Esophagus muscularis mucosa (tissue), 4 donors: ENCODE data around the gene ZBTB16. TPM values are rescaled to one million over a fixed set of nuclear protein-coding genes. Genes with fewer than 3 reads are reported as not detected.

Experiments
- DNase-seq: peaks from one replicate; pipeline ENCODE4 v3.0.0-alpha.2; 2017; ENCODE audit errors: extremely low spot score
- H3K27ac ChIP-seq, 4 donors: fragments of 200-600 bp; sonication (generic); replicated peaks in 1 of 4; 1 replicate in 3 of 4; 2 replicates in 1 of 4; pipeline ENCODE4 v1.5.1; 2016 to 2019; ENCODE audit warnings: mild to moderate bottlenecking in 1 of 4
- H3K27me3 ChIP-seq, 4 donors: fragments of 200-600 bp; sonication (generic); one replicate each; pipeline versions ENCODE4 v1.5.1 to v1.6.0; 2016 to 2019
- H3K36me3 ChIP-seq, 4 donors: fragments of 200-600 bp; sonication (generic); one replicate each; pipeline ENCODE4 v1.5.1; 2016 to 2019
- H3K4me1 ChIP-seq, 4 donors: fragments of 200-600 bp; sonication (generic); one replicate each; pipeline ENCODE4 v1.5.1; 2016 to 2019
- H3K4me3 ChIP-seq, 4 donors: fragments of 200-600 bp; sonication (generic); 1 replicate in 2 of 4; 2 replicates in 2 of 4; pipeline ENCODE4 v1.5.1; 2016 to 2019; ENCODE audit warnings: mild to moderate bottlenecking in 4 of 4, moderate library complexity in 1 of 4
- H3K9me3 ChIP-seq, 4 donors: fragments of 200-600 bp; sonication (generic); 1 replicate in 3 of 4; 2 replicates in 1 of 4; pipeline ENCODE4 v1.5.1; 2016 to 2019
- EP300 ChIP-seq: sonication (generic); formaldehyde crosslinking; IDR thresholded peaks from one replicate; pipeline ENCODE4 v1.6.1; 2017; ENCODE audit warnings: antibody characterized with exemption
- POLR2A ChIP-seq: fragments of 450-650 bp; IDR thresholded peaks from one replicate; pipeline ENCODE4 v1.6.1; 2017; ENCODE audit warnings: antibody characterized with exemption, moderate library complexity, mild to moderate bottlenecking, low read depth
- POLR2AphosphoS5 ChIP-seq, 2 donors: sonication (generic); formaldehyde crosslinking; IDR thresholded peaks; one replicate each; pipeline ENCODE4 v1.6.1; 2017; ENCODE audit warnings: antibody characterized with exemption in 2 of 2
- WGBS: methylation state at CpG from one replicate; pipeline ENCODE4 v1.1.5; 2018; 5-methylcytosine and 5-hydroxymethylcytosine counted together
- intact Hi-C: fragments of 100-400 bp; cut with DNase I; formaldehyde crosslinking; loops from one replicate; pipeline ENCODE4 v1.15.1; 2023
- total RNA-seq, 4 donors: library from RNA; depleted of rRNA; stranded (reverse); fragments of >200 nt; gene quantifications; one replicate each; pipeline versions ENCODE4 v1.1.0 to v1.2.1, GENCODE V29; 2016
- TF ChIP-seq, protein P1 (sequence below), 3 experiments: fragments of 200-600 bp in 2 of 3; fragments of 450-650 bp in 1 of 3; sonication (generic) in 2 of 3; IDR thresholded peaks; one replicate each; pipeline ENCODE4 v1.5.1; 2017 to 2019; ENCODE audit warnings: antibody characterized with exemption in 3 of 3, mild to moderate bottlenecking in 2 of 3, moderate library complexity in 1 of 3

ZBTB16 gene
- total RNA-seq, 4 donors from 2014 or later: 175 to 319 (median 222) TPM

DNA sequence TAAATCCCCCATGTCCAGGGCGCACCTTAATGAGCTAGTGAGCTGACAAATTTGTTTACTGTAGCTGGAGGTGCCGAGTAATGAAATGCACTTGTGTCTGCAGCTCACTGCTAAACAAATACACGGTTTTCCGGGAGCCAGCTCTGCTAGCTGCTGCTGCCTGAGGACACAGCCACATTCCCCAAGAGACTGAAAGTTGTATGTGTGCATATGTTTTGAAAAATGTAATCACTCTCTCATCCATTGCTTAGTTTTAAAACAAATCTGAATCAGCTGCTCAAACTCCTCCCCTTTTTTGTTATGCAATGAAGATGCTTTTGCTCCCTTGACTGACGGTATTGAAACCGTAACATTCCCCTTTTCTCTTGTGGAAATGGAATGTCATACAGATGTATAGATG lies 174.2 kb downstream of the ZBTB16 start:
- Histone ChIP-seq H3K27ac (no peak overlapping the region), H3K4me1 (peaks cover 88 to 96% (median 94%) of the 10 kb centered on the region in 4 donors), H3K36me3 (peaks cover 0 to 52% (median 27%) of the 10 kb centered on the region in 4 donors), H3K4me3 (no peak overlapping the region), H3K27me3 (no peaks in the 10 kb centered on the region), H3K9me3 (no peaks in the 10 kb centered on the region)
- no peak for DNase-seq
- intact Hi-C loops: no loop called here
- TF ChIP-seq POLR2AphosphoS5 (IDR thresholded peaks at IDR 0.05) (no peak), EP300 (no peak), POLR2A (no peak)
- TF ChIP-seq, protein P1, sequence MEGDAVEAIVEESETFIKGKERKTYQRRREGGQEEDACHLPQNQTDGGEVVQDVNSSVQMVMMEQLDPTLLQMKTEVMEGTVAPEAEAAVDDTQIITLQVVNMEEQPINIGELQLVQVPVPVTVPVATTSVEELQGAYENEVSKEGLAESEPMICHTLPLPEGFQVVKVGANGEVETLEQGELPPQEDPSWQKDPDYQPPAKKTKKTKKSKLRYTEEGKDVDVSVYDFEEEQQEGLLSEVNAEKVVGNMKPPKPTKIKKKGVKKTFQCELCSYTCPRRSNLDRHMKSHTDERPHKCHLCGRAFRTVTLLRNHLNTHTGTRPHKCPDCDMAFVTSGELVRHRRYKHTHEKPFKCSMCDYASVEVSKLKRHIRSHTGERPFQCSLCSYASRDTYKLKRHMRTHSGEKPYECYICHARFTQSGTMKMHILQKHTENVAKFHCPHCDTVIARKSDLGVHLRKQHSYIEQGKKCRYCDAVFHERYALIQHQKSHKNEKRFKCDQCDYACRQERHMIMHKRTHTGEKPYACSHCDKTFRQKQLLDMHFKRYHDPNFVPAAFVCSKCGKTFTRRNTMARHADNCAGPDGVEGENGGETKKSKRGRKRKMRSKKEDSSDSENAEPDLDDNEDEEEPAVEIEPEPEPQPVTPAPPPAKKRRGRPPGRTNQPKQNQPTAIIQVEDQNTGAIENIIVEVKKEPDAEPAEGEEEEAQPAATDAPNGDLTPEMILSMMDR (IDR thresholded peaks at IDR 0.05): no peak
- 51% methylated on average over 6 of the region's 6 CpGs for WGBS

DNA sequence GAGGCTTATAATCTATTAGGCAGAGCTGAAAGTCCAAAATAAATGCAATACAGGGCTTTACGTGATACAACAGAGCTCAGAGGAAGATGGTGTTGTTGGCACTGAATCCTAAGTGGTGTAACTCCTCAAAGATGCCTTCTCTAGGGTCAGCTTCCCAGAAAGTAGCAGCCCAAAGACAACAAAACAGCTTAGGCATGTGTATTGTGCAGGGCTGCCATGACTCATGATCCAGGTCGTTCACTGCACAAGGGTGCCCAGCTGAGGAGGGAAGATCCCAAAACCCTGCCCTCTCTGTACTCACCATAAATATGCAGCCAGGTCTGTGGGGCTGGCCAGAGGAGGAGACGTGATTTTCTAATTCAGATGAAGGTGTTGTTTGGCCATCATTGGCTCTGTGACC lies 177.3 kb downstream of the ZBTB16 start:
- WGBS: 65% methylated on average over 3 of the region's 3 CpGs
- Histone ChIP-seq H3K4me1 (peaks cover 74 to 96% (median 87%) of the 10 kb centered on the region in 4 donors), H3K9me3 (no peaks in the 10 kb centered on the region), H3K27me3 (no peaks in the 10 kb centered on the region), H3K36me3 (peaks cover 16 to 62% (median 49%) of the 10 kb centered on the region in 4 donors), H3K27ac (peak overlapping the region in 1 of 4 donors; percentile 31), H3K4me3 (no peak overlapping the region)
- TF ChIP-seq POLR2AphosphoS5 (IDR thresholded peaks at IDR 0.05): peak in 1 of 2 donors; percentile 53
- TF ChIP-seq, protein P1 (IDR thresholded peaks at IDR 0.05): no peak
- intact Hi-C loops: no loop called here
- DNase-seq: no peak

DNA sequence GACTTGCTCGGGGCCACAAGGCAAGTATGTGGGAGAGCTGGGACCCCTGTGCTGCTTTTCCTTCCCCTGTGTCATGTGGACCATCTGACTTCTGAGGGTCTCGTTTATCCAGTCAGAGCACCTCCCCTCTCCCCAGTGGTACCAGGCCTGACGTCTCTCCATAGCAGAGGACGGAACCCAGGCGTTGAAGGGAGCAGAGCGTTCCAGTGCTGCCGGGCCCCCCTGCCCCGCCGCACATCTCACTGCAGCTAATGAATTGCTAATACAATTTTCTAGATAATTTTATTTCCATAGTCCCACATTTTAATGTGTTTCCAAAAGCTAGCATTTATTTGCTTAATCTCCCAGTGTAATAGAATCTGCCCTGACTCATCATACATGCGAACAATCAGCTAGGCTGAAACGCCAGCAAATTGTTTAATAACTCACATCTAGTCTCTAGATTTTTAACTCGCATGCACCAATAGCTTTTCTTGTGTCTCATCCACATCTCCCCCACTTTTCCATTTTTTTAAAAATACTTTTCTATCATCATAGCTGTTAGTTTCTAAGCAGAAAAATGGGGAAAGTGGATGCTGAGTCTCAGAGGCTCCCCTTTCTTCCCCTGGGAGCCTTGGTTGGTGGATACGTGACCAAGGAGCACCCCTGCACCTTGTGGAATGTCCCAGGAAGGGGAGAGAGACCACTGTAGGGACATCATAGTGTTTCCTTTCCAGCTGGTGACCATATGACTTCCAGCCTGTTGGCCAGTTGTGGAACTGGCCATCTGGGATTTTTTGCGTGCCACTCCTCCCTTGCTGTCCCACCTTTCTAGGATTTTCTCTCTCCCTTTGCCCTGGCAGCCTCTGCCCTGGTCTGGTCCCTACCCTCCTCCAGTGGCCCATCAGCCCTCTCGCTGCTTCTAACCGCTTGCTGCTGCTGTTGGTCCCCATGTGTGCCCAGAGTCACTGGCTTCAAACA lies 178.1 kb downstream of the ZBTB16 start:
- WGBS: 88% methylated on average over 16 of the region's 16 CpGs
- H3K27me3 ChIP-seq: no peaks in the 10 kb centered on the region
- H3K4me1 ChIP-seq: peaks cover 74 to 96% (median 87%) of the 10 kb centered on the region in 4 donors
- no peaks in the 10 kb centered on the region for H3K9me3 ChIP-seq
- TF ChIP-seq, protein P1 (IDR thresholded peaks at IDR 0.05): no peak
- no peak for TF ChIP-seq POLR2A
- intact Hi-C loops: no loop called here
- no peak overlapping the region for H3K4me3 ChIP-seq
- DNase-seq: no peak
- H3K27ac ChIP-seq: peak overlapping the region in 2 of 4 donors; percentile 2 to 31
- peaks cover 23 to 67% (median 55%) of the 10 kb centered on the region in 4 donors for H3K36me3 ChIP-seq

DNA sequence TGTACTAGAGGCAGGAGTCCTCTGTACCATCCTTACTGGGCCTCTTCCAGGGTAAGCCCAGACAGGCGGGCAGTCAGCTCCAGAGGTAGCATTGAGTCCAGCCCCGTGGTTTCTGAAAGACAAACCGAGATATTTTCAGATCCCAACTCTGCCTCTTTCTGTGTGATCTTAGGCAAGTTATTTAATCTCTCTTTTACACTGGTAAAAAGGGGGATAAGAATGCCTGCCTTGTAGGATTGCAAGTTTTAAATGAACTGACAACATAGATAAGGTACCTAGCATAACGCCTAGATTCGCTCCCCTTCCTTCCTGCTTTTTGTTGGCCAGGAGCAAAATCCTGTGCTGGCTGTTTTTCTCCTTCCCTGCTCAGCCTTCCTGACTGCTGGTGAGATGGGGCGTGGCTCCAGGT lies 180.2 kb downstream of the ZBTB16 start:
- H3K36me3 ChIP-seq: peaks cover 44 to 86% (median 68%) of the 10 kb centered on the region in 4 donors
- H3K4me1 ChIP-seq: peaks cover 69 to 94% (median 85%) of the 10 kb centered on the region in 4 donors
- WGBS: 92% methylated on average over 6 of the region's 6 CpGs
- DNase-seq: no peak
- intact Hi-C loops: no loop called here
- no peaks in the 10 kb centered on the region for H3K9me3 ChIP-seq
- H3K27ac ChIP-seq: peak overlapping the region in 2 of 4 donors; percentile 7 to 11
- TF ChIP-seq POLR2A (no peak), POLR2AphosphoS5 (IDR thresholded peaks at IDR 0.05) (no peak), EP300 (no peak)
- TF ChIP-seq, protein P1 (IDR thresholded peaks at IDR 0.05): no peak
- H3K4me3 ChIP-seq: no peak overlapping the region
- H3K27me3 ChIP-seq: no peaks in the 10 kb centered on the region
